ENCODE measurements around the gene GALNT18.
"Not testable (repeated sequence)": the region's sequence is repeated elsewhere in the genome, so short reads cannot be mapped to it uniquely, and the experiment has no call there.

Gene GALNT18

DNA sequence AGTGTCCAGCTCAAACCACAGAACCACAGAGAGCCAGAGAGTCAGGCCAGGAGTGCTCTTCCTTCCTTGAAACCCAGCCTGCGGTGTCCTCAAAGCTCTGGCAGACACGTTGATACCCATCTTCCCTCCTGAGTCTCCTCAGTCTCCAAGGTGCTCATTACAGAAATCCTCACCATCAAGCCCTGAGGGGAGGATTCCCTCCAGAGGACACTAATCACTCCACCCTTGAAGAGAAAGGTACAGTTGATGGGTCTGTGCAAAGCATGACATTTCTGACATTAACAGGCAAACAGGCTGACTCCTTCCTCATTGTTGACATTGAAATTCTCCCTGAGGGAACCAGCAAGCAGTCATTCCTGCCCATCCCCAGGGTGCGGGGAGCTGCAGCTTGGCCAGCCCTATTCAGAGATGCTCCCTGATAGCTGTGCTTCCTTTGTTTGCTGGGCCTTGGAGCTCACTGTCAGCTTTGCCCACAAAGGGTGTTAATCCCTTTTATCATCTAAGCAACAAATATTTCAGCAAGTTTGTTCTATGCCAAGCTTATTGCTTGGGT is 167.1 kb downstream of the GALNT18 start:
- no peak for DNase-seq

DNA sequence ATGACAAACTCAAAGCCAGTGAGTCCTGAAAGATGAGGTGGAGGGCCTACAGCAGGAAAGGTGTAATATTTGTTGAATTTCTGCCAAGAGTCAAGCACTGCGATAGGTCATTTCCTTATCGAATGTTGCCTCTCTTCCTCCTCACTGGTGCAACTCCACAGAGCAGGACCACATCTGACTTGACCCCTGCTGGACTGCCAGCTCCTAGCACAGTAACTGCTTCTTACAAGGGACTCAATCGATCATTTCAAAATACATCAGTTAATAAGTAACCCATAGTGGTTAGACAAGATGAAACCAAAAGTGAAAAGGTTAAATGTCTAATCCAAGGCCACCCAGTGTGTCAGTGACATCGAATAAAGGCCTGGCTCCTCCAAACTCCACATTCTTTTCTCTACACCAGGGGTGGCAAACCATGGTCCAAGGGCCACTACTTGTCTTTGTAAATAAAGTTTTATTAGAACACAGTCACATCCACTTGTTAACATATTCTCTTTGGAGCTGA is 170.3 kb downstream of the GALNT18 start:
- DNase-seq: no peak

GRCh38 chr11:11450744-11451362 is 171.0 kb downstream of the GALNT18 start:
- no peak for DNase-seq

DNA sequence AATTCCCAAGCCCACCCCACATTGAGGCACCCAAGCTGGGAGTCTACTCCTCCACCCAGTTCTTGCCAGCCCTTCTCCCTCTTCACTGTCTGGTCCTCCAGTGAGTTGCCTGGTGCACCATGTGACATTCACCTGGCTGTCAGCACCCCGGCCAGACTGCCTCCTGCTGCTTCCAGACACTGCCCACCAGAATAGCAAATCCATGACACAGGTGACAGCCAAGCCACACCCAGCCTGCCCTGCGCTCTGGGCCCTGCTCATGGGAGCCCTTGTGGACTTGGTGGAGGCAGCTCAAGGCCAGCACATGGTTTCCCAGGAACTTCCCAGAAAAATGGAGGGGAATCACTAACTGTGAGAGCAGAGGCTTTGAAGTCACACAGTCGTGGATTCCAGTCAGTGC is 172.5 kb downstream of the GALNT18 start:
- no peak for DNase-seq

GRCh38 chr11:11448626-11449025 is 173.2 kb downstream of the GALNT18 start:
- DNase-seq: no peak

- not testable (repeated sequence) for DNase-seq
Measured at GRCh38 chr11:11447601-11448000, 174.2 kb downstream of the GALNT18 start.

DNA sequence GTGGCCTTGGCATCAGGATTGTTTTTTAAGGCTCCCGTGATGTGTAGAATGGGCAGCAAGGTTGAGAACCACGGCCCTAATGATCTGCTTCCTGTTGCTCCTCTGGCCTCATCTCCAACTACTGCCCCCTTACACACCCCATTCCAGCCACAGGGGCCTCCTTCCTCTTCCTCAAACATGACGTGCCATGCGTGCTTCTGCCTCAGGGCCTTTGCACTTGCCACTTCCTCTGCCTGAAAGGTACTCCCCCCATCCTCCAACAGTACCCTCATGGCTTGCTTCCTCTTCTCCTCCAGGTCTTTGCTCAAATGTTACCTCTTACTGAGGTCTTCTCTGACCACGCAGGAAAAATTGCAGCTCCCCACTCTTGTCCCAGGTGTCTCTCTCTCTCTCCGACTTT is 174.8 kb downstream of the GALNT18 start:
- DNase-seq: no peak

GRCh38 chr11:11446564-11446963 is 175.2 kb downstream of the GALNT18 start:
- DNase-seq: no peak

DNA sequence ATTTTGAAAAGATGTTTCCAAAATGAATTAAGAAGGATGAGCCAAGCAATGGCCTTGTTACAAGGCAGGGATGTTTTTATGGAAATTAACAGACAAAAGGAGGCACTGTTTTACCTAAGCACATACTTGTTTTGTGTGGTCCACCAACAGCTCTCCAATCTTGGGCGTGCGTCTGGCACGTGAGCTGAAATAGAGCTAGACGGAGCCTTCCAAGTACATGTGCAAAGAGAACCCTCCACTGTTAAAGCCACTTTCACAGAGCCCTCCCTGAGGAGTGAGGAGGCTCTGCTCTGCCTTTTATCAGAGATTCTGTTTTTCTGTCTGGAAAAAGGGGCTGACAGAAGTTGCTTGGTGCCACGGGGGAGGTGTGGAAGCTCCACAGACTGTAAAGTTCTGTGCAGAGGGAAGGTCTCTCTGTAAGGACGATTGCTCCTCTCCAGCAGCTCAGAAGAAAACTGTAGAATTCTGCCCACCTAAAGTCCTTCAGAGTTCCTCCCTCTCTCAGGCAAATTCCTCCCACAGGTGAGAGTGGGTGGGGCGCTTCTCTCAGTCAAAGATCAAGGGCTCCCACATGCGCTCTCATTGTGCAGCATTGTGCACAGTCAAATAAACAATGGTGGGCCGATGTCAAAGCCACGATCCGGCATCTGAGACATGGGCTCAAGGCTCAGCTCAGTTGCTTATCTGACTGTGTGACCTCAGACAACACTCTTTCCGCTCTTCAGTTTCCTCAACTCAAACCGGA is 176.2 kb downstream of the GALNT18 start:
- DNase-seq: no peak

DNA sequence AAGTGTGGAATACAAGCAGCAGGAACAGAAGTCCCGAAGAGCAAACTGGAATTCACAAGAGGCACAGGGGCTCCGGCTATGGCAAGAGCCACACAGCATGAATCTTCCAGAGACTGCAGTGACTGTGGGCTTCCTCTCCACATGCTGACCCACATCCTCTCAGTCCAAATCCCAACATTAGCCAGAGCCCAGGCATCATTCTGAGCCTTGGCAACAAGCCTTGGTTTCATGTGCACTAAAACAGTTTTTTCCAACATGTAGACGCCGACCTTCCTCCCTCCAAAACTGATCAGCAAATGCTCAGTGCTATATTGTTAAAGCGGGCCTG is 177.0 kb downstream of the GALNT18 start:
- DNase-seq: no peak

DNA sequence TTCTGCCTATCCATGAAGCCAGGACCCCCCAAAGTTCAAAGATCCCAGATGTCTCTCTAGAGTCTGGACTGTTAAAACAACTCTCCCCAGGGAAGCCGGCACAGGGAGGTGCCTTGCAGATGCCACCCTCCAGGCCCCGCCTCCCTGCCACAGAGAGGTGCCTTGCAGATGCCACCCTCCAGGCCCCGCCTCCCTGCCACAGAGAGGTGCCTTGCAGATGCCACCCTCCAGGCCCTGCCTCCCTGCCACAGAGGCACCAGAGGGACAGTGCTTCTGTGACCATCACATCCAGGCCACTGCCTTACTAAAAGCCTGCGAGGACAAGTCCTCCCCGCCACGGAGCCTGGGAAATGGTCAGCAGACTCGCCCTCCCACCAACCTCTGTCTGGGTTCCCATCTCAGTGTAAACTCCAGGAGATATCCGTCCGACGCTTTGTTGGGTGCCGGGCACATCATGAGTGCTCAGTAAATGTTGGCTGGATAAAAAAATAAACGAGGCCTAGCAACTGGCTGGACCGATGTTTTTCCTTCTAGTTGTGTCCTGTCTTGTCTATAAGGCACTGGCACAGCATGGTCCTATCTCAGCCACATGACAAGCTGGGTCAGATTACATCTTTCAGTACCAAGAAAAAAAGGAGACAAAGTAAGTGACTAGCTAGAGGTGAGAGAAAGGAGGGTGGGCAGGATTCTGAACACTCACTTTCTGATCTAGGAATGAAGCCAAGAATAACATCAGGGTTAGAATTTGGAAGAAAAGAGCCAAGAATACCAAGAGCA is 177.6 kb downstream of the GALNT18 start:
- DNase-seq: no peak

DNA sequence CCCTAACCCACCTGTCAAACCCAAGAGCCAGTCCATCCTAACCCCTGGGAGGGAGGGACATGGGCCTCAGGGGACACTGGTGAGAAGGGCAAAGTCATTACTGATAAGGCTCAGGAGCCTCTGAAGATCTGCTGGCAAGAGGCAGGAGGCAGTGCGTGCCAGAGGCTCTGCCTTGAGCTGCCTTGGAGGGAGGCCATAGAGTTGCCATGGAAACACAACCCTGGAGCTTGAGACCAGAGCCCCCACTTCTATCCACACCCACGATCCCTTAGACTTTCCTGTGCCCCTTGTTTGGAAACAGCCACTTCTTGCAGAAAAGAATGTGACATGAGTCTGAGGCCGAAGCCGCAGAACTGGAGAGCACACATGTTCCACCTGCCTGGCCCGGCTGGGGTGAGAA is 179.0 kb downstream of the GALNT18 start:
- DNase-seq: no peak

DNA sequence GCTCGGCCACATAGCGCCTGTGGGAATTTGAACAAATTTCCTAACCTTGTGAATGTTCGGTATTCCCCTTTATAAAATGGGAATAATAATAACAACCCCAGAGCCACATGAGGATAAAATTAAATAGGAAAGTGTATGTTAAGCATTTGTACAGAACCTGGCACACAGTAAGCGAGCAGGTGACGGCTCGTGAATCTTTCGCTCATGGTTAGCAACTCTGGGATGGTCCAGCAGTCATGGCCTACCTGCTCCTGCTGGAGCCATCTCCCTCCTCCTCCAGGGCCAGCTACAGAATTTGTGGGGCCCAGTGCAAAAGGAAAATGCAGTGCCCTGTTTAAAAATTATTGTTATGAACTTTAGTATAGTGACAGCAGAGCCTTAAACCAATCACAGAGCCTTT is 180.3 kb downstream of the GALNT18 start:
- DNase-seq: no peak

DNA sequence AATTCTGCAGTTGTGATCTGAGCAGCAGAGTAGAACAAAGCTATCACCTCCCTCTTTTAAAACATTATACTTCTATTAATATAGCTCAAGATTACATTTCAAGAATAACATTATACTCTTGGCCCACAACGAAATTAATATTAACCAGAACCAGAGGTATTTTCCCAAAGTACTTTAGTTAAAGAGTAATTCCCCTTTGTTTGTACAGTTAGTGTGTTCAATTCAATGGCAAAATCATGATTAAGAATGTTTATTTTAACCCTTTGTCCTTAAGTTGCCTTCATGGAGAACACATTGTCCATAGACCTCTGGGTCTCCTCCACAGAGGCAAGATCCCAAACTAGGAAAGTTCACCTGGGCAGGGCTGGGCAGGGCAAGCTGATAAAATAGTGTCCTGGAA is 180.7 kb downstream of the GALNT18 start:
- no peak for DNase-seq

DNA sequence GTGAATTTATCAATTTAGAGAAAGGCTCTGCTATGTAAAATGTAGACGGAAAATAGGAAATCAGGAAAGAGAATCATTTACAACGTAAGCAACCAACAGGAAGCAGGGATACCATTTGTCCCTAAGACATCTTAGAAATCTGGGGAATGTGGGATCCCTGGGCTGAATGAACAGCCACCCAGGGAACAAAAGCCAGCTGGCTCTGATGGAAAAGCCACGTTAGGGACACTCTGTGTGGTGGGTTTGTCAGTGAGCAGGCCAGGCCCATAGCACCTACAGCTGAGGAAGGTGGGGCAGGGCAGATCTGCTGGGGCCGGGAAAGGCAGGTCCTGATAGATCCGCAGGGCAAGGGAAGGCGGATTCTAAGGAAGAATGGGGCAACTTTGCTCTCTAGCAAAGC is 181.7 kb downstream of the GALNT18 start:
- no peak for DNase-seq

GRCh38 chr11:11439591-11439990 is 182.2 kb downstream of the GALNT18 start:
- DNase-seq: no peak

GRCh38 chr11:11436715-11437313 is 185.0 kb downstream of the GALNT18 start:
- no peak for DNase-seq

- DNase-seq: no peak
Measured at GRCh38 chr11:11435635-11436034, 186.2 kb downstream of the GALNT18 start.

GRCh38 chr11:11433960-11434359 is 187.8 kb downstream of the GALNT18 start:
- no peak for DNase-seq

GRCh38 chr11:11432621-11433319 is 189.0 kb downstream of the GALNT18 start:
- no peak for DNase-seq

DNA sequence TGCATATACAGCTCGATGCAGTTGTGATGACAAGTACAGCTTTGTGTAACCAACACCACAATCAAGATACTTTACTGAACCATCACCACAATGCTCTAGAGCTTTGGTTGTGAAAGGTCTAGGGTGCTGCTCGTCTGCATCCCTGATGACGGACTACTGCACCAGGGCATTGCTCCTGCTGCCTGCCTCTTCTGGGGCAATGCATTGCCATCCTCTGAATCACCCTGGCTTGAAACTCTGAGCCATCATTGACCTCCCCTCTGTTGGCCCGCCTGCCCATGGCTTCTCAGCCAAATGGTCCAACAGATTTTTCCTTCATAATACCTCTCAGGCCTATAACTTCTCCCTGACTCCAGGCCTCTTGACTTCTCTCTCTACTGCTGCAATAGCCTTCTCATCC is 191.4 kb downstream of the GALNT18 start:
- DNase-seq: no peak

GRCh38 chr11:11428714-11429113 is 193.1 kb downstream of the GALNT18 start:
- no peak for DNase-seq
